ENCODE results near the gene YPEL2.

DNA sequence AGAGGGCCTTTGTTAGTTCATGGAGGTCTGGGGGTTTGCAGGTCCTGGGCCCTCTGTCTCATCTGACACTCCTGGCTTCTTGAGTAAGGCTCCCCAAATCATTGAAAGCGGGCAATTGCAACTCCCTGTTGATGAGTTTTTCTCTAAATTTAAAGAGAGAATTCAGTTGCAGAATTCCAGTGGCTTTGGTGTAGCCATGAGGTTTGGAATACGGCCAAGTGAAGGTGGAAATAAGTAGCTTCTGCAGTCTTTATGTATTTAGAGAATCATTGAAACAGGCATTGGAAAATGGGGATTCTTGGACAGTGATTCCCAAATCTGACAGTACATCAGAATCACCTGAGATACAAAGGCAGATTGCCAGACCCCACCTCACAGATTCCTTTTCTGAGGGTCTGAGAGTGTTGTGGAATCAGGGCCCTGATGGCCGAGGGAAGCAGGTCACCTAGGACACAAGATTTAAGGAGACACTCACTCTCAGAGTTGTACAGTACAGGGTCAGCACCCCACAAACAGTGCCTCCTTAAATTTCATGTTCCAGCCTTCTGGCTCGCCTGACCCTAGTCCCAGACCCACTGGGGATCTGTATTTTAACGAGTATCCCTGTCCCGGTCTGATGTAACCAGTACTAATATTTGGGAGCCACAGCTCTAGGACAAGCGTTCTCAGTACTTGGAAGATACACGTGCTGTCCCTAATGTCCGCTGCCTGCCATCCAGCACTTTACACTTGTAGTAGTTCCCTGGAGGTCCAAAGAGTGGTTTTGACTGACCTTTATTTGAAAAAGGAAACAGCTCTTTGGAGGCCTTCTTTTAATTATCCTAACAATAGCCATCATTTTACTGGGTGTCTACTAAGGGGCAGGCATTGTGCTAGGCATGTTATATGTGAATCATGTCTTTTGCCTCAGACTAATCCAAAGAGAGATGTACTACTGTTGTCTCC lies 37.8 kb downstream of the YPEL2 start:
- no peak for TF ChIP-seq CBX2 (IDR thresholded peaks at IDR 0.05; ENCODE audit: borderline replicate concordance, low read depth)
- no peak for TF ChIP-seq CTCF (IDR thresholded peaks at IDR 0.05)
- no peak for TF ChIP-seq POLR2A (IDR thresholded peaks at IDR 0.05; ENCODE audit: low read length)
- no peak for TF ChIP-seq POLR2AphosphoS2 (conservative IDR thresholded peaks at IDR 0.05; ENCODE audit: low read length)
- TF ChIP-seq, protein P1, sequence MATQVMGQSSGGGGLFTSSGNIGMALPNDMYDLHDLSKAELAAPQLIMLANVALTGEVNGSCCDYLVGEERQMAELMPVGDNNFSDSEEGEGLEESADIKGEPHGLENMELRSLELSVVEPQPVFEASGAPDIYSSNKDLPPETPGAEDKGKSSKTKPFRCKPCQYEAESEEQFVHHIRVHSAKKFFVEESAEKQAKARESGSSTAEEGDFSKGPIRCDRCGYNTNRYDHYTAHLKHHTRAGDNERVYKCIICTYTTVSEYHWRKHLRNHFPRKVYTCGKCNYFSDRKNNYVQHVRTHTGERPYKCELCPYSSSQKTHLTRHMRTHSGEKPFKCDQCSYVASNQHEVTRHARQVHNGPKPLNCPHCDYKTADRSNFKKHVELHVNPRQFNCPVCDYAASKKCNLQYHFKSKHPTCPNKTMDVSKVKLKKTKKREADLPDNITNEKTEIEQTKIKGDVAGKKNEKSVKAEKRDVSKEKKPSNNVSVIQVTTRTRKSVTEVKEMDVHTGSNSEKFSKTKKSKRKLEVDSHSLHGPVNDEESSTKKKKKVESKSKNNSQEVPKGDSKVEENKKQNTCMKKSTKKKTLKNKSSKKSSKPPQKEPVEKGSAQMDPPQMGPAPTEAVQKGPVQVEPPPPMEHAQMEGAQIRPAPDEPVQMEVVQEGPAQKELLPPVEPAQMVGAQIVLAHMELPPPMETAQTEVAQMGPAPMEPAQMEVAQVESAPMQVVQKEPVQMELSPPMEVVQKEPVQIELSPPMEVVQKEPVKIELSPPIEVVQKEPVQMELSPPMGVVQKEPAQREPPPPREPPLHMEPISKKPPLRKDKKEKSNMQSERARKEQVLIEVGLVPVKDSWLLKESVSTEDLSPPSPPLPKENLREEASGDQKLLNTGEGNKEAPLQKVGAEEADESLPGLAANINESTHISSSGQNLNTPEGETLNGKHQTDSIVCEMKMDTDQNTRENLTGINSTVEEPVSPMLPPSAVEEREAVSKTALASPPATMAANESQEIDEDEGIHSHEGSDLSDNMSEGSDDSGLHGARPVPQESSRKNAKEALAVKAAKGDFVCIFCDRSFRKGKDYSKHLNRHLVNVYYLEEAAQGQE (IDR thresholded peaks at IDR 0.05) = no peak
- no peak for TF ChIP-seq MAZ (IDR thresholded peaks at IDR 0.05; ENCODE audit: borderline replicate concordance, low read depth, low read length)

All from A549 (cell line).